Endothelial cell of umbilical vein (primary cell): ENCODE results near the gene GCLC.

ENCODE experiments used
- CTCF ChIP-seq, 2 donors: IDR thresholded peaks; 1 replicate in 1 of 2; 2 replicates in 1 of 2; pipeline ENCODE4 v1.5.1; 2011; ENCODE audit warnings: low read length in 2 of 2, mild to moderate bottlenecking in 2 of 2, moderate library complexity in 2 of 2, control low read depth in 1 of 2, inconsistent platforms in 1 of 2, low read depth in 1 of 2; ENCODE audit not compliant: insufficient read depth in 1 of 2; ENCODE audit errors: extremely low read depth in 1 of 2
- EZH2 ChIP-seq: IDR thresholded peaks from 2 replicates; pipeline ENCODE4 v1.6.1; 2012; ENCODE audit warnings: borderline replicate concordance, low read depth, mild to moderate bottlenecking, moderate library complexity, low read length, inconsistent platforms; ENCODE audit not compliant: severe bottlenecking
- FOS ChIP-seq: IDR thresholded peaks from 2 replicates; pipeline ENCODE4 v1.6.1; 2011; ENCODE audit warnings: mild to moderate bottlenecking, low read length, moderate library complexity, borderline replicate concordance; ENCODE audit not compliant: insufficient read depth
- GATA2 ChIP-seq: IDR thresholded peaks from 2 replicates; pipeline ENCODE4 v1.7.0; 2011; ENCODE audit warnings: low read depth, mild to moderate bottlenecking, moderate library complexity, mixed read lengths, low read length; ENCODE audit not compliant: insufficient read length, insufficient read depth
- JUN ChIP-seq: IDR thresholded peaks from 2 replicates; pipeline ENCODE4 v1.6.1; 2011; ENCODE audit warnings: borderline replicate concordance, low read depth; ENCODE audit not compliant: insufficient read length, insufficient read depth
- MYC ChIP-seq: IDR thresholded peaks from one replicate; pipeline ENCODE4 v1.6.1; 2011; ENCODE audit warnings: mild to moderate bottlenecking, low read depth, low read length
- POLR2A ChIP-seq: IDR thresholded peaks from 2 replicates; pipeline ENCODE4 v1.6.1; 2012; ENCODE audit warnings: low read depth, mild to moderate bottlenecking, control low read depth, low read length
- POLR2AphosphoS5 ChIP-seq: IDR thresholded peaks from 2 replicates; pipeline ENCODE4 v1.6.1; 2012; ENCODE audit warnings: low read depth, mild to moderate bottlenecking, control low read depth, low read length, moderate library complexity; ENCODE audit not compliant: insufficient read depth
- TF ChIP-seq, protein P1 (sequence below): IDR thresholded peaks from 2 replicates; pipeline ENCODE4 v1.6.1; 2011; ENCODE audit not compliant: insufficient read depth, insufficient read length

- no peak for TF ChIP-seq CTCF (IDR thresholded peaks at IDR 0.05; ENCODE audit: extremely low read depth in 1 of 2, insufficient read depth in 1 of 2, low read depth in 1 of 2, low read length in 2 of 2)
- no peak for TF ChIP-seq EZH2
- no peak for TF ChIP-seq POLR2A
- no peak for TF ChIP-seq MYC
- TF ChIP-seq FOS, result no peak
- TF ChIP-seq, protein P1, sequence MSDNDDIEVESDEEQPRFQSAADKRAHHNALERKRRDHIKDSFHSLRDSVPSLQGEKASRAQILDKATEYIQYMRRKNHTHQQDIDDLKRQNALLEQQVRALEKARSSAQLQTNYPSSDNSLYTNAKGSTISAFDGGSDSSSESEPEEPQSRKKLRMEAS, result no peak
- TF ChIP-seq POLR2AphosphoS5, result no peak
- TF ChIP-seq GATA2, result no peak
- TF ChIP-seq JUN, result no peak
Observed at GRCh38 chr6:53573299-53573698, 28.4 kb upstream of the GCLC start.
